Thymus (tissue), 11 donors: ENCODE results near the gene POLR2M. TPM values are rescaled to one million over a fixed set of nuclear protein-coding genes. Genes with fewer than 3 reads are reported as not detected.

ENCODE experiments used
- DNase-seq, 9 donors: peaks; one replicate each; pipeline ENCODE4 v3.0.0-alpha.2; 2013; ENCODE audit warnings: low spot score in 9 of 9, low read depth in 6 of 9, missing footprints in 1 of 9
- H3K27ac ChIP-seq, 2 donors: one replicate each; pipeline ENCODE4 v1.5.1; 2013; ENCODE audit warnings: control low read depth in 1 of 2, low read depth in 1 of 2, low read length in 1 of 2, mild to moderate bottlenecking in 1 of 2, moderate library complexity in 1 of 2
- H3K27me3 ChIP-seq, 2 donors: one replicate each; pipeline ENCODE4 v1.5.1; 2013; ENCODE audit warnings: low read length in 1 of 2; ENCODE audit not compliant: control insufficient read depth in 2 of 2, insufficient read depth in 1 of 2
- H3K36me3 ChIP-seq, 2 donors: one replicate each; pipeline ENCODE4 v1.5.1; 2013; ENCODE audit warnings: low read length in 1 of 2, mild to moderate bottlenecking in 1 of 2, moderate library complexity in 1 of 2; ENCODE audit not compliant: control insufficient read depth in 2 of 2, insufficient read depth in 2 of 2
- H3K4me1 ChIP-seq, 2 donors: one replicate each; pipeline ENCODE4 v1.5.1; 2013; ENCODE audit warnings: low read length in 2 of 2; ENCODE audit not compliant: control insufficient read depth in 2 of 2, insufficient read depth in 2 of 2
- H3K4me3 ChIP-seq, 2 donors: one replicate each; pipeline ENCODE4 v1.5.1; 2013; ENCODE audit warnings: low read length in 2 of 2, control low read depth in 1 of 2, mild to moderate bottlenecking in 1 of 2
- H3K9me3 ChIP-seq, 2 donors: one replicate each; pipeline ENCODE4 v1.5.1; 2013; ENCODE audit warnings: low read length in 1 of 2, mild to moderate bottlenecking in 1 of 2; ENCODE audit not compliant: control insufficient read depth in 2 of 2, insufficient read depth in 1 of 2
- WGBS: extraction: QIAGEN DNeasy Blood & Tissue Kit; methylation state at CpG from one replicate; pipeline ENCODE4 v1.1.7; 2013; 5-methylcytosine and 5-hydroxymethylcytosine counted together
- polyA plus RNA-seq: library from polyadenylated mRNA; stranded (reverse); fragments of 200-250 nt; gene quantifications from one replicate; pipeline ENCODE4 v1.2.3, GENCODE V29; 2013
- total RNA-seq: library from RNA; stranded (reverse); fragments of 120-200 nt; gene quantifications from one replicate; pipeline ENCODE4 v1.2.4, GENCODE V29; 2013
- donor health status: healthy.

The POLR2M gene
- total and polyA plus RNA-seq, 2 donors, result 32.5 to 70.6 TPM

- DNase-seq, result no peak
- no peak overlapping the region for H3K27ac ChIP-seq
- no peaks in the 10 kb centered on the region for H3K9me3 ChIP-seq
- H3K27me3 ChIP-seq, result peaks cover 10 to 16% of the 10 kb centered on the region in 2 donors
- no peaks in the 10 kb centered on the region for H3K4me1 ChIP-seq
- no peaks in the 10 kb centered on the region for H3K36me3 ChIP-seq
- H3K4me3 ChIP-seq, result no peak overlapping the region
Observed at GRCh38 chr15:57698243-57698642, 8.3 kb upstream of the POLR2M start.

- 98% methylated on average over 4 of the region's 4 CpGs for WGBS
Observed at GRCh38 chr15:57698991-57699390, 7.5 kb upstream of the POLR2M start.

GRCh38 chr15:57703387-57703786, 3.1 kb upstream of the POLR2M start:
- H3K27me3 ChIP-seq, result peaks cover 10 to 14% of the 10 kb centered on the region in 2 donors
- H3K4me1 ChIP-seq, result peaks cover 6 to 10% of the 10 kb centered on the region in 2 donors
- no peaks in the 10 kb centered on the region for H3K36me3 ChIP-seq
- WGBS, result 26% methylated on average over 2 of the region's 2 CpGs
- no peak overlapping the region for H3K4me3 ChIP-seq
- DNase-seq, result peak in 6 of 9 donors; percentile 34 to 77 (median 39)
- H3K9me3 ChIP-seq, result peaks cover 3 to 5% of the 10 kb centered on the region in 2 donors
- H3K27ac ChIP-seq, result no peak overlapping the region

More at GRCh38 chr15:57698991-57699390, 7.5 kb upstream of the POLR2M start:
- Histone ChIP-seq H3K4me3 (no peak overlapping the region), H3K27ac (no peak overlapping the region), H3K36me3 (no peaks in the 10 kb centered on the region), H3K27me3 (peaks cover 10 to 16% of the 10 kb centered on the region in 2 donors), H3K4me1 (no peaks in the 10 kb centered on the region), H3K9me3 (no peaks in the 10 kb centered on the region)
- DNase-seq, result no peak

- H3K36me3 ChIP-seq, result peaks cover 6% of the 10 kb centered on the region in 2 donors
- no peak overlapping the region for H3K27ac ChIP-seq
- no peak overlapping the region for H3K4me3 ChIP-seq
- H3K9me3 ChIP-seq, result peaks cover 3 to 5% of the 10 kb centered on the region in 2 donors
- 94% methylated on average over 3 of the region's 3 CpGs for whole genome bisulfite sequencing
- peaks cover 10 to 14% of the 10 kb centered on the region in 2 donors for H3K27me3 ChIP-seq
- peaks cover 9 to 13% of the 10 kb centered on the region in 2 donors for H3K4me1 ChIP-seq
- DNase-seq, result no peak
Observed at GRCh38 chr15:57704441-57704840, 2.1 kb upstream of the POLR2M start.

GRCh38 chr15:57705746-57706404, 639 bp upstream of the POLR2M start:
- Histone ChIP-seq H3K36me3 (peaks cover 11 to 18% of the 10 kb centered on the region in 2 donors), H3K27ac (peak overlapping the region; percentile 79 to 88), H3K4me3 (peak overlapping the region; percentile 82 to 96), H3K27me3 (peaks cover 6 to 10% of the 10 kb centered on the region in 2 donors), H3K4me1 (peaks cover 9 to 13% of the 10 kb centered on the region in 2 donors), H3K9me3 (peaks cover 3 to 5% of the 10 kb centered on the region in 2 donors)
- DNase-seq, result no peak
- 87% methylated on average over 12 of the region's 12 CpGs for WGBS

- no peak for DNase-seq
- no peaks in the 10 kb centered on the region for H3K27me3 ChIP-seq
- H3K9me3 ChIP-seq, result peaks cover 3 to 5% of the 10 kb centered on the region in 2 donors
- 97% methylated on average over 4 of the region's 4 CpGs for WGBS
- no peak overlapping the region for H3K27ac ChIP-seq
- peaks cover 26 to 39% of the 10 kb centered on the region in 2 donors for H3K36me3 ChIP-seq
- peak overlapping the region; percentile 22 to 82 for H3K4me3 ChIP-seq
- peaks cover 9 to 13% of the 10 kb centered on the region in 2 donors for H3K4me1 ChIP-seq
Observed at GRCh38 chr15:57708047-57708446, 1.5 kb downstream of the POLR2M start.

- DNase-seq, result no peak
- Histone ChIP-seq H3K27me3 (no peaks in the 10 kb centered on the region), H3K9me3 (no peaks in the 10 kb centered on the region), H3K4me3 (no peak overlapping the region), H3K4me1 (no peaks in the 10 kb centered on the region), H3K27ac (no peak overlapping the region), H3K36me3 (peaks cover 17 to 30% of the 10 kb centered on the region in 2 donors)
- WGBS, result 96% methylated on average over 2 of the region's 2 CpGs
Observed at GRCh38 chr15:57718309-57718708, 11.8 kb downstream of the POLR2M start.

- H3K9me3 ChIP-seq, result no peaks in the 10 kb centered on the region
- no peak overlapping the region for H3K27ac ChIP-seq
- peaks cover 8 to 13% of the 10 kb centered on the region in 2 donors for H3K36me3 ChIP-seq
- H3K4me1 ChIP-seq, result no peaks in the 10 kb centered on the region
- H3K27me3 ChIP-seq, result no peaks in the 10 kb centered on the region
- no peak for DNase-seq
- 82% methylated on average over 3 of the region's 3 CpGs for whole genome bisulfite sequencing
- H3K4me3 ChIP-seq, result no peak overlapping the region
Observed at GRCh38 chr15:57720867-57721266, 14.4 kb downstream of the POLR2M start.

- no peaks in the 10 kb centered on the region for H3K27me3 ChIP-seq
- no peaks in the 10 kb centered on the region for H3K9me3 ChIP-seq
- H3K4me1 ChIP-seq, result no peaks in the 10 kb centered on the region
- H3K27ac ChIP-seq, result no peak overlapping the region
- DNase-seq, result no peak
- no peak overlapping the region for H3K4me3 ChIP-seq
- 81% methylated on average over 3 of the region's 3 CpGs for WGBS
- no peaks in the 10 kb centered on the region for H3K36me3 ChIP-seq
Observed at GRCh38 chr15:57726411-57726810, 19.9 kb downstream of the POLR2M start.
